ENCODE results near the gene ZC3H4. TPM values are rescaled to one million over a fixed set of nuclear protein-coding genes. Genes with fewer than 3 reads are reported as not detected.

Gene ZC3H4
- total RNA-seq, 4 donors from 2014 or later = 13.1 to 20.9 (median 18.0) TPM

DNA sequence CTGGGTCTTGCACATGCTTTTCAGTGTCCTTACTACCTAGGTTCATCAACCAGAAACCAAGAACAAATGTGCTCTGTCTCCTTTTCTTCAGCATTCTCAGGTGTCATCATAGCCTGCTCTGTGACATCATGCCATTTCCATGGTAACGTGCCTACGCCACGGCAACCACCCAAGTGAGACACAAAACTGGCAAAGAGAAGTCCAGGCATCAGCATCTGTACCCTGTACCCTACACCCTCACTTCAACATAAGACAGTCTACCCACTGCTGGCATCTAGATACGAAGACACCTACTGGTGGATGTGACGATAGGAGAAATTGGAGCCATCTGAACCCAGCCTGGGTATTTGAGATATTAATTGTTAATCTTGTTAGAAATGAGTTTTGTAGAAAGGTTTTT lies 13.3 kb downstream of the ZC3H4 start:
- ATAC-seq (ENCODE audit: low FRiP score) (no peak), DNase-seq (ENCODE audit: low spot score) (no peak)
- TF ChIP-seq, protein P1, sequence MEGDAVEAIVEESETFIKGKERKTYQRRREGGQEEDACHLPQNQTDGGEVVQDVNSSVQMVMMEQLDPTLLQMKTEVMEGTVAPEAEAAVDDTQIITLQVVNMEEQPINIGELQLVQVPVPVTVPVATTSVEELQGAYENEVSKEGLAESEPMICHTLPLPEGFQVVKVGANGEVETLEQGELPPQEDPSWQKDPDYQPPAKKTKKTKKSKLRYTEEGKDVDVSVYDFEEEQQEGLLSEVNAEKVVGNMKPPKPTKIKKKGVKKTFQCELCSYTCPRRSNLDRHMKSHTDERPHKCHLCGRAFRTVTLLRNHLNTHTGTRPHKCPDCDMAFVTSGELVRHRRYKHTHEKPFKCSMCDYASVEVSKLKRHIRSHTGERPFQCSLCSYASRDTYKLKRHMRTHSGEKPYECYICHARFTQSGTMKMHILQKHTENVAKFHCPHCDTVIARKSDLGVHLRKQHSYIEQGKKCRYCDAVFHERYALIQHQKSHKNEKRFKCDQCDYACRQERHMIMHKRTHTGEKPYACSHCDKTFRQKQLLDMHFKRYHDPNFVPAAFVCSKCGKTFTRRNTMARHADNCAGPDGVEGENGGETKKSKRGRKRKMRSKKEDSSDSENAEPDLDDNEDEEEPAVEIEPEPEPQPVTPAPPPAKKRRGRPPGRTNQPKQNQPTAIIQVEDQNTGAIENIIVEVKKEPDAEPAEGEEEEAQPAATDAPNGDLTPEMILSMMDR (IDR thresholded peaks at IDR 0.05) = no peak

DNA sequence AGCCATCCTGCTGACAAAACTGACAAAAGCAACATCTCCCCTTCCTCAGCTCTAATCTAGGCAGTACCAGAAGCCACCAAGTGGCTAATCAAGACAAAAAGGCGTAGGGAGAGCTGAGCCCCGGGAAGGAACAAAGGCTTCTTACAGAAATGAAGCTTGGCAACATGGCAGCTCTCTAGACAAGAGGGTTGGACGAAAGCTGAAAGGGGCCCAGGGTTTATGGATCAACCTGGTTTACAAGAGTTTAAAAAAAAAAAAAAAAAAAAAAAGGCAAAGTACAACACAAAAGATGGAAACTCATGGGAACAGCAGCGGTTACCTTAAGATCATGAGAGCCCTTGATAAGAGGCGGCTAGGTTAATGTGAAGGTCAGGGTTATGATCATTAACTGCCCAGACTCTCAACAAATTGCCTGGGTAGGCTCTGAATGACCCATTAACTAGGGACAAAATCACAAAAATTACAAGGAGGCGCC lies 14.0 kb downstream of the ZC3H4 start:
- ATAC-seq (ENCODE audit: low FRiP score) (no peak), DNase-seq (ENCODE audit: low spot score) (no peak)
- TF ChIP-seq, protein P1 (IDR thresholded peaks at IDR 0.05) = no peak

DNA sequence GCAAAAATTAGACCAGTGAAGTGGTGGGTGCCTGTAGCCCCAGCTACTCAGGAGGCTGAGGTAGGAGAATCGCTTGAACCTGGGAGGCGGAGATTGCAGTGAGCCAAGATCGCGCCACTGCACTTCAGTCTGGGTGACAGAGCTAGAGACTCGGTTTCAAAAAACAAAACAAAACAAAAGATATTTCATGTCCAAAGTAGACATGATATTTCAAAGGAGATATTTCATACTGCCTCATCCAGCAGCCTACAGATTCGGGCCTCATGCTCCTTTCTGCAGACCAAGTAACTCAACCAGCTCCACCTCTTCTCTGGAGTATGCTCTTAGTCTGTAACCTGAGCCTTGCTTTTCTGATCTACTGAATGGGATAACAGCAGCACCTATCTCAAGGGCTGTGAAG lies 15.0 kb downstream of the ZC3H4 start:
- DNase-seq (ENCODE audit: low spot score) (no peak), ATAC-seq (ENCODE audit: low FRiP score) (no peak)
- TF ChIP-seq, protein P1 (IDR thresholded peaks at IDR 0.05) = no peak

GRCh38 chr19:47097396-47098201 lies 16.0 kb downstream of the ZC3H4 start:
- no peak for ATAC-seq (ENCODE audit: low FRiP score)
- TF ChIP-seq, protein P1 (IDR thresholded peaks at IDR 0.05) = no peak

GRCh38 chr19:47096721-47097120 lies 16.9 kb downstream of the ZC3H4 start:
- no peak for DNase-seq (ENCODE audit: low spot score)
- no peak for ATAC-seq (ENCODE audit: low FRiP score)
- TF ChIP-seq, protein P1 (IDR thresholded peaks at IDR 0.05) = no peak

More at GRCh38 chr19:47097396-47098201, 16.0 kb downstream of the ZC3H4 start:
- DNase-seq (ENCODE audit: low spot score) = no peak

DNA sequence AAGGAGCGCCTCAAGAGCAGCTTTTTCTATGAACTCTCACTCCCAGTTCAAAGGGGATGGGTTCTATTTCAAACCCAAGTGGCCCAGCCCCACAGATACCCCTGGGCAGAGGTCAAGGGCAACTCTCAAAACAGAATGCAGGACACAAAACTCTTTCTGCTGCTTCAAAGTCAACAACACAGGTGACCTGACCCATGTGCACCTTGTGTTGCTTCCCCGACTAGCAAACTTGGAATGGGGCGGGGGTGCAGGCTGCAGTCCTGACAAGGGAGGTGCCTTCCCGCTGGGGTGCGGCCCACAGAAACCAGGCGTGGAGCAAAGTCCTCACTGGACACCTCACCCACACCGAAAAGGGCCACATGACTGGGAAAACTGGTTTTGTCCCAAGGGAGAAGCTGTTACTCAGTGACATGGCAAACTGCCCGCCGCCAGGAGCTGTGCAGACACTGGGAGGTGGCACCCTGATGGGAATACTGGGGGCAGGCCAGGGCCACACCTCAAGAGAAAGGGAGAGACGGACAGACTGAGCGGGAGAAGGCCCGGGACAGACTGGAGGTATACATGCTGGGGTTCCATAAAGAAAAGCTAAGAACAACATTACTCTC lies 17.4 kb downstream of the ZC3H4 start:
- ATAC-seq (ENCODE audit: low FRiP score) (no peak), DNase-seq (ENCODE audit: low spot score) (no peak)
- TF ChIP-seq, protein P1 (IDR thresholded peaks at IDR 0.05) = no peak

Data from omental fat pad (tissue), 4 donors.